Measurements from ENCODE around the gene PTEN.

GRCh38 chr10:87843714-87844113, 19.7 kb upstream of the PTEN start:
- TF ChIP-seq CTCF (IDR thresholded peaks at IDR 0.05) (no peak), POLR2A (IDR thresholded peaks at IDR 0.05) (no peak), POLR2AphosphoS5 (IDR thresholded peaks at IDR 0.05) (no peak)
